Vagina (tissue), 2 donors: ENCODE results near the gene EOLA2. TPM values are rescaled to one million over a fixed set of nuclear protein-coding genes. Genes with fewer than 3 reads are reported as not detected.
"Not testable (repeated sequence)": the region's sequence is repeated elsewhere in the genome, so short reads cannot be mapped to it uniquely, and the experiment has no call there.

Experiments
- DNase-seq, 2 donors: peaks; one replicate each; pipeline ENCODE4 v3.0.0-alpha.2; 2017; ENCODE audit errors: extremely low spot score in 2 of 2
- H3K27ac ChIP-seq: fragments of 200-600 bp; sonication (generic); one replicate; pipeline ENCODE4 v1.5.1; 2019
- H3K27me3 ChIP-seq: fragments of 200-600 bp; sonication (generic); one replicate; pipeline ENCODE4 v1.5.1; 2019
- H3K36me3 ChIP-seq, 2 donors: fragments of 200-600 bp; sonication (generic); one replicate each; pipeline ENCODE4 v1.5.1; 2017 to 2019
- H3K4me1 ChIP-seq: fragments of 200-600 bp; sonication (generic); one replicate; pipeline ENCODE4 v1.5.1; 2019
- H3K4me3 ChIP-seq, 2 donors: fragments of 200-600 bp; sonication (generic); 1 replicate in 1 of 2; 2 replicates in 1 of 2; pipeline ENCODE4 v1.5.1; 2016 to 2019
- H3K9me3 ChIP-seq: fragments of 200-600 bp; sonication (generic); one replicate; pipeline ENCODE4 v1.5.1; 2019
- CTCF ChIP-seq, 3 experiments: fragments of 450-650 bp in 2 of 3; fragments of 200-600 bp in 1 of 3; sonication (generic) in 1 of 3; IDR thresholded peaks; one replicate each; pipeline ENCODE4 v1.5.1; 2017 to 2019; ENCODE audit warnings: antibody characterized with exemption in 3 of 3, mild to moderate bottlenecking in 2 of 3, moderate library complexity in 2 of 3
- POLR2A ChIP-seq, 2 donors: fragments of 450-650 bp; IDR thresholded peaks; one replicate each; pipeline ENCODE4 v1.6.1; 2017; ENCODE audit warnings: antibody characterized with exemption in 2 of 2, mild to moderate bottlenecking in 2 of 2, moderate library complexity in 2 of 2
- POLR2AphosphoS5 ChIP-seq, 2 donors: sonication (generic); formaldehyde crosslinking; IDR thresholded peaks; one replicate each; pipeline ENCODE4 v1.9.0; 2017; ENCODE audit warnings: antibody characterized with exemption in 2 of 2, mild to moderate bottlenecking in 2 of 2, low read depth in 1 of 2; ENCODE audit not compliant: insufficient read depth in 1 of 2
- intact Hi-C: fragments of 100-400 bp; cut with DNase I; formaldehyde crosslinking; loops from one replicate; pipeline ENCODE4 v1.15.1; 2023
- total RNA-seq: library from RNA; depleted of rRNA; stranded (reverse); fragments of >200 nt; gene quantifications from one replicate; pipeline ENCODE4 v1.2.3, GENCODE V29; 2016

Gene EOLA2
- total RNA-seq, 1 donor from 2014 or later: 15.5 TPM

DNA sequence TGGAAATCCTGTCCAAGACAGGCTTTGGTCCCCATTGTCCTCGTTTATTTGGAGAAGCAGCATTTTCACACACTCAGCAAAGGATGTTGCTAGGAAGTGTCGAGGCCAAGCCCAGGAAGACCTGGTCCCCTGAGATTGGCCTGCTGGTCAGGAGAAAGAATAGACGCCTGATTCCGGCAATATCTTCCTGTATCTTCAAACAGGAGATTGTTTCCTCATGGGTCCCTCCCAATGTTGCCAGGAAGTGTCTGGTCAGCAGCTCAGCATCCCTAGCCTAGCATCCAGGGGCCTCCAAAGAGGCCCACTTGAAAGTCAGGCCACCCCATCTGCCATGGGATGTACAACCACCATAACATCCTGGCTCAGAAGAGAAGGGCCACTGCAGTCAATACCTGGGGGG lies 6.9 kb downstream of the EOLA2 start:
- intact Hi-C loops, DNase-seq, H3K4me1 ChIP-seq, H3K36me3 ChIP-seq, H3K27ac ChIP-seq, H3K4me3 ChIP-seq, H3K27me3 ChIP-seq, H3K9me3 ChIP-seq: not testable (repeated sequence)

GRCh38 chrX:149929400-149929799 lies 8.9 kb downstream of the EOLA2 start, which contains the start of gene HSFX4:
Gene HSFX4 (plus strand): TSS chrX:149929573. CDS start chrX:149929645, 72 bp downstream.
- H3K4me3 ChIP-seq, H3K36me3 ChIP-seq, intact Hi-C loops, H3K4me1 ChIP-seq, DNase-seq, H3K27me3 ChIP-seq, H3K27ac ChIP-seq, H3K9me3 ChIP-seq: not testable (repeated sequence)

DNA sequence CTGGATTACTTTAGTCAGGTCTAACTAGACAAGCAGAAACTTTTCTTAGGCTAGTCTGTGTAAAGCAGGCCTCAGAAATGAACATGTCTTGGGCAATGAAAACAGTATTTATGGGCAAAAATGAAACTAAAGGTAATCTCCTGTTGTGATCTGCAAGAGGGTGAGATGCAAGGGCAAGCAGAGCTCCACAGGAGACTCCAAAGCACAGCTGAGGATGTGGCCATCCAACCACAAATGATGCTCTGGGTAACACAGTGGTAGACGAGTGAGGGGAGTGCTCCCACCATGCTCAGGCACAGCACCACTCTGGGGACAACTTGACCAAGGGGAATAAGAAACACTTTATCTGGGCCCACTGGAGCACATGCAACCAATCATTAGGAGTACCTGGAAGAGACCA lies 9.7 kb downstream of the EOLA2 start:
- H3K4me3 ChIP-seq, intact Hi-C loops, H3K4me1 ChIP-seq, H3K9me3 ChIP-seq, H3K36me3 ChIP-seq, H3K27me3 ChIP-seq, DNase-seq, H3K27ac ChIP-seq: not testable (repeated sequence)

DNA sequence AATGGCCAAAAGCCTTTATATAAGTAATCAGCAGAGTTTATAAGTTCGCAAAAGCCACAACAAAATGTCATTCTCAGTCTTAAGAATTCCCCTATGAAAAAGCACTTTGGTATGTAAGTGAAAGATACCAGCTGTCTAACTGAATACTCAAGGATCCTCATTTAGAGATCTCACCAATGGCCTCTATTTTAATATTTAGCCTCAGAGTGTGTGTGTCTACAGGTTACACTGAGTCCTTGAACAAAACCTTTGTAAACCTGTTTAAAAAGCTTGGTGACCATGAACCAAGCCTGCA lies 10.4 kb downstream of the EOLA2 start:
- H3K4me3 ChIP-seq, H3K27ac ChIP-seq, H3K36me3 ChIP-seq, H3K9me3 ChIP-seq, H3K4me1 ChIP-seq, DNase-seq, intact Hi-C loops, H3K27me3 ChIP-seq: not testable (repeated sequence)

DNA sequence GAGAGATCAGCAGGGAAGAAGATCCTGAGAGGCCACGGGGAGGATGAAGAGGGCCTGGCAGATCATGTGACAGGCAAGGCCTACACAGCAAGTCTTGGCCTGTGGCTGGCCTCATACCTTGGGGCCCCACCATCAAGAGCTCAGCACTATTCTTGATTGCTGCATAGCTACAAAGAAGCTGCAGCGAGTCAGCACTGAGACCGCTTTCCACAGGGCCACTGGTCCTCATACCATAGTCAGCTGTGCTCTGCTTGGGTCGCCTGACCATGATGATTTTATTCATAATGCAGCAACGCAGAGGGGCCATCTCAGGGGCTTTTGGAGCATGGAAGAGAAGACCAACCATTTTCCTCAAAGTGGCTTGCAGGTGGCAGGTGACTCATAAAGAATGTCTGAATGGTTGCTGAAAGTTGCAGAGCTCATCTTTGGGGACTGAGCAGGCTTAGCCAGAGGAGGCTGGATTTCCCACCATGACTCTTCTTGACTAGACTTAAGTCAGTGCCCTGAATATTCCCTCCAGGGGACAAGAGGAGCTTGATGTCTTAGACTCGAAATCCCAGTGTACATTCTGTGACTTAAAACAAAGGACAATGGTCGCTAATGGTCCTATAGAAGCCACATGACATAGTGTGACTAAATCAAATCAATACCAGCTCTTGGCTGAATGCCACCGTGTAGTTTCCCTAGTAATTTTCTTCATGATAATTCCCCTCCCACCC lies 10.9 kb downstream of the EOLA2 start:
- H3K4me1 ChIP-seq, H3K9me3 ChIP-seq, H3K27me3 ChIP-seq, DNase-seq, H3K27ac ChIP-seq, intact Hi-C loops, H3K36me3 ChIP-seq, H3K4me3 ChIP-seq: not testable (repeated sequence)

DNA sequence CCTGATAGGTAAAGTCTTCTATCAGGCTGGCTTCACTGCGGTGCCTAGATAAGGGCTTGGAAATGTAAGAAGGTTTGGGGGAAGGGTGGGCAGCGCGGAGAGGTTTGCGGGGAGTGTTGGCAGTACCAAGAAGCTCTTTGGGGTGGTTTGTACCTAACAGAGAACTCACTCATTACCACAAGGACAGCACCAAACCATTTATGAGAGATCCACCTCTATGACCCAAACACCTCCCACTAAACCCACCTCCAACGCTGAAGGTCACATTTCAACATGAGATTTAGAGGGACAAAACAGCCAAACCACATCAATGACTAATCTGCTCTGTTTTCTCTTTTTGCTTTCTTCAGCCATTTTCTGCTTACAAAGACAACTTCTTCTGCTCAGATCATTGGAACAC lies 13.9 kb downstream of the EOLA2 start:
- H3K4me3 ChIP-seq, DNase-seq, H3K4me1 ChIP-seq, H3K27ac ChIP-seq, H3K9me3 ChIP-seq, H3K27me3 ChIP-seq, intact Hi-C loops, H3K36me3 ChIP-seq: not testable (repeated sequence)

DNA sequence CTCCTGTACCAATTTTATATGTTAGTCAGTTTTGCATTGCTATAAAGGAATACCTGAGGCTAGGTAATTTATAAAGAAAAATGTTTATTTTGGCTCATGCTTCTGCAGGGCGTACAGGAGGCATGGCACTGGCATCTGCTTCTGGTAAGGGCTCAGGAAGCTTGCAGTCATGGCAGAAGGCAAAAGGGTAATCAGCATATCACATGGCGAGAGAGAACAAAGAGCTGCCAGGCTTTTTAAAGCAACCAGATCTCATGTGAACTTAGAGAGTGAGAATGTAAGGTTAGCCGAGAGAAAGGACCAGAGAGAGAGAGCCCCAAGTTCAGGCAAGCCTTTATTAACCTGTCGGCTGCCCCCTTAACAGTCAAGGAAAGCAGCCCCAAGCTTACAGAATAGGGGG lies 14.5 kb downstream of the EOLA2 start:
- DNase-seq, H3K4me3 ChIP-seq, H3K9me3 ChIP-seq, H3K4me1 ChIP-seq, H3K27ac ChIP-seq, H3K36me3 ChIP-seq, intact Hi-C loops, H3K27me3 ChIP-seq: not testable (repeated sequence)

DNA sequence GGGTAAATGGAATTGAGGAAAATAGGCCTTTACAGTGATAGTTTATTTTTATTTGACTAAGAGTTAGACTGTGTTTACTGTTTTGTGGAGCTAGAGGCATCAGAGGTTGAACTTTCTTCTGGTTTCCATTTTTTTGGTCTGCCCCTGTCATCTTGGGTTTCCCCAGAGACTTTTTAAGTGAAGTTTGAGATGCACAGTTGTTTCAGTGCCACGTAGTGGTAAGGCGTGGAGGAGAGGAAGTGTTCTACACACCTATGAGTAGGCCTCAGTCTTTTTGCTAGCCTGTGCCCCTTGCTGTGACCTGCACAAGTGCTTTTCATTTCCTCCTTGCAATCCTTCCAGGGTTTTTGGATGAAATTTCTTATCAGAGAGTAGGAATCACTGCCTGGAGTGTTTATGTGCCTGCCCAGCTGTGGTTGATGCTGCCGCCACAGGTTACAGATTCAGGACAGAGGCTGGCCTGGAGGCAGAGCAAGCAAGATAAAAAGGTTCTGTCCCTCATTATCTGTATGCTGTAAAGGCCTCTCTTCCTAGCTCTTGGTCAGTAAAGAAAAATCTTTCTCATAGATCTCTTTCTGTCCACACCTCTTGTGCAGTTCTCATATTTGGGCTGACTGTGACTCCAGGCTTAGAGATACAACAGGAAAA lies 21.4 kb downstream of the EOLA2 start:
- TF ChIP-seq CTCF (IDR thresholded peaks at IDR 0.05) (no peak), POLR2A (IDR thresholded peaks at IDR 0.05) (no peak), POLR2AphosphoS5 (IDR thresholded peaks at IDR 0.05; ENCODE audit: insufficient read depth in 1 of 2, low read depth in 1 of 2) (no peak)
- intact Hi-C loops: no loop called here
- no peaks in the 10 kb centered on the region for H3K27me3 ChIP-seq
- H3K27ac ChIP-seq: no peak overlapping the region
- no peaks in the 10 kb centered on the region for H3K9me3 ChIP-seq
- no peaks in the 10 kb centered on the region for H3K4me1 ChIP-seq
- no peak for DNase-seq
- no peak overlapping the region for H3K4me3 ChIP-seq
- H3K36me3 ChIP-seq: no peaks in the 10 kb centered on the region

GRCh38 chrX:149910178-149910695 lies 28.1 kb downstream of the EOLA2 start:
- no peaks in the 10 kb centered on the region for H3K36me3 ChIP-seq
- no peak overlapping the region for H3K27ac ChIP-seq
- H3K4me3 ChIP-seq: no peak overlapping the region
- TF ChIP-seq CTCF (IDR thresholded peaks at IDR 0.05): no peak
- H3K27me3 ChIP-seq: no peaks in the 10 kb centered on the region
- no peaks in the 10 kb centered on the region for H3K9me3 ChIP-seq
- intact Hi-C loops: no loop called here
- no peak for DNase-seq
- no peaks in the 10 kb centered on the region for H3K4me1 ChIP-seq
